ENCODE data around the gene FOXF1.

Gene FOXF1

GRCh38 chr16:86505185-86505898 is 5.0 kb upstream of the FOXF1 start:
- peak in 2 of 4 experiments; percentile 14 to 32 for DNase-seq

GRCh38 chr16:86505899-86506864 is 4.1 kb upstream of the FOXF1 start:
- DNase-seq: no peak

GRCh38 chr16:86507173-86508027 is 2.9 kb upstream of the FOXF1 start:
- no peak for DNase-seq

GRCh38 chr16:86508028-86508946 is 2.0 kb upstream of the FOXF1 start:
- no peak for DNase-seq

GRCh38 chr16:86508947-86509758 is 1.2 kb upstream of the FOXF1 start:
- DNase-seq: peak; percentile 7 to 67 (median 36)

GRCh38 chr16:86509759-86510464 is 415 bp upstream of the FOXF1 start:
- no peak for DNase-seq

GRCh38 chr16:86511317-86512161 is 1.2 kb downstream of the FOXF1 start:
- DNase-seq: no peak

GRCh38 chr16:86512301-86512859 is 2.1 kb downstream of the FOXF1 start:
- no peak for DNase-seq

GRCh38 chr16:86512860-86513470 is 2.6 kb downstream of the FOXF1 start:
- DNase-seq: no peak

- no peak for DNase-seq
These were observed 3.3 kb downstream of the FOXF1 start for GRCh38 chr16:86513471-86514277.

- DNase-seq: no peak
These were observed 4.4 kb downstream of the FOXF1 start for GRCh38 chr16:86514481-86515376.

GRCh38 chr16:86515413-86515776 is 5.1 kb downstream of the FOXF1 start:
- DNase-seq: no peak

- no peak for DNase-seq
These were observed 5.7 kb downstream of the FOXF1 start for GRCh38 chr16:86515777-86516622.

- DNase-seq: no peak
These were observed 6.3 kb downstream of the FOXF1 start for GRCh38 chr16:86516623-86517003.

GRCh38 chr16:86517033-86517432 is 6.7 kb downstream of the FOXF1 start:
- DNase-seq: no peak
